GM21717 (cell line): Measurements from ENCODE around the gene GNG8.
A peak's percentile ranks its signal among the peaks of the same experiment; 100 is the strongest.

ENCODE experiments used
- ATAC-seq: cut with Tn5 transposase; IDR thresholded peaks from one replicate; pipeline ENCODE4 v1.9.1; 2021; ENCODE audit warnings: mild to moderate bottlenecking, moderate library complexity; ENCODE audit not compliant: unreplicated experiment

Gene GNG8

GRCh38 chr19:46605356-46605821 lies 30.6 kb downstream of the GNG8 start:
- no peak for ATAC-seq

DNA sequence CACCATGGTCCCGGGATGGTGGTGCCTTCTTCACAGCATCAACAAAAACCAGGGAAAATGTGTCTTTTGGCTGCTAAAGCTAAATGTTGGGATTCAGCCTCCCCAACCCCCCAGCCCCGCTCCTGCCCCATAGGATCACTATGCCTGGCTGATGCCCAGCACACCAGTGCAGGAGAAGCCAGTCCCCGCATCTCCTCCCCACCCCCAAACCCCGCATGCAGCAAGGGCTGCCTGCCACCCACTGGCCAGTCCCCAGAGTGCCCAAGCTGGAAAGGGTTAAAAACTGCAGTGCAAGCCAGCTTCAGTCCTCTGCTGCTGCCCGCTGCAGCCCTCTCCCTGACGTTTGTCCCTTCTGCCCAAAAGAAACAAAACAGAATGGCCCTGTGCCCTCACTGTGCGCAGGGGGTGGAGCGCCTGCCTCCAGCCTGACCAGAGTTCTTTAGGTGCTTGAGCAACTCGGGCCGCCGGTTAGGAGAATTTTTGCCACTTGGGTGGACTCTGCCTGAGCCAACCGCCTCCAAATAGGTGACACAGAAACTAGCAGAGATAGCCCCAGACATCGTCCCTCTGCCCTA lies 31.1 kb downstream of the GNG8 start:
- no peak for ATAC-seq

GRCh38 chr19:46603752-46604231 lies 32.2 kb downstream of the GNG8 start:
- ATAC-seq: no peak

DNA sequence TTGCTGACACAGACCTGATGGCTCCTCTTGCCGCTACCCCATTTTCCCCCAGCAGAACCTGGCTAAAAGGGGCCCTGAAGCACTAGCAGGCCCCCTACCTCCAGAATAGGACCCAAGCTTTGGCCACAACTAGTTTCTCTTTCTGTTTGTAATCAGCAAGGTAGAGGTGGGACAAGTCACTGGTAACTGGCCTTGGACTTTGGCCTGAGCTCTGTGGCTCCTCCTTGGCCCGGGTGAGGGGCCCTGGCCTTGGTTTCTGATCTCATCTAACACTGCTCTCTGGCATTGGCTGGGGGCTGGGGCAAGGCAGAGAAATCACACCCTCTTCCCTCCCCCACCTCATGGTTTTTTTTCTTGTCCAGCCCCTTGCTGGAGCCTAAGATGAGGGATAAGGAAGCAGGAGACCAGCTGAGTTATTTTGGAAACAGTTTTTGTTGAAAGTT lies 32.8 kb downstream of the GNG8 start:
- ATAC-seq: no peak

- no peak for ATAC-seq
These were observed 33.4 kb downstream of the GNG8 start for GRCh38 chr19:46602392-46603194.

- ATAC-seq: no peak
These were observed 34.4 kb downstream of the GNG8 start, which contains the start of gene CALM3 for GRCh38 chr19:46601318-46602224. CALM3 (plus strand) TSS chr19:46601330; CDS start chr19:46601435, 105 bp downstream.

- peak; percentile 77 for ATAC-seq
These were observed 35.4 kb downstream of the GNG8 start for GRCh38 chr19:46600384-46601317.

GRCh38 chr19:46599716-46600373 lies 36.2 kb downstream of the GNG8 start:
- no peak for ATAC-seq

DNA sequence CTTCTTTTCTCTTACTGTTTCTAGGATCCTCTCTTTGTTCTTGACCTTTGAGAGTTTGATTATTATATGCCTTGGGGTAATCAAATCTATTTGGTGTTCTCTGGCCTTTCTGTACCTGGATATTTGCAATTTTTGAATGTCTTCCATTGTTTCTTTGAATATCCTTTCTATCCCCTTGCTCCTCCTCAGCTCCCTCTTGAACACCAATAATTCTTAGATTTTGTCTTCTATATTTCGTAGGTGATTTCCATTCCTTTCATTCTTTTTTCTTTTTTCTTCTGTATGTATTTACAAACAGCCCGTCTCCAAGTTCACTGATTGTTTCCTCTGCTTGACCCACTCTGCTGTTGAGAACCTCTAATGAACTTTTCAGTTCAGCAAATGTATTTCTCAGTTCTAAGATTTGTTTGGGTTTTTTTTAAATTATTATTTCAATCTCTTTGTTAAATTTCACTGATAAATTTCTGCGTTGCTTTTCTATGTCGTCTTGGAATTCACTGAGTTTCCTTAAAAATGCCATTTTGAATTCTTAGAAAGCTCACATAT lies 37.6 kb downstream of the GNG8 start:
- no peak for ATAC-seq

- ATAC-seq: no peak
These were observed 40.0 kb downstream of the GNG8 start for GRCh38 chr19:46596008-46596407.

DNA sequence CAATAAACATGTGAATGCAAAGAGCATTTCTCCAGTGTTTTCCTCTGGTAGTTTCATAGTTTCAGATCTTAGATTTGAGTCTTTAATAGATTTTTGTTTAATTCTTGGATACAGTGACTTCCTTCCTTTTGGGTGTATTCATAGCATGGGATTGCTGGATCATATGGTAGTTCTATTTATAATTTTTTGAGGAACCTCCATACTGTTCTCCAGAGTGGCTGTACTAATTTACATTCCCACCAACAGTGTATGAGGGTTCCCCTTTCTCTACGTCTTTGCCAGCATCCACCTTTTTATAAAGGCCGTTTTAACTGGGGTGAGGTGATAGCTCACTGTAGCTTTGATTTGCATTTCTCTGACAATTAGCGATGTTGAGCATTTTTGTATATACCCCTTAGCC lies 44.1 kb downstream of the GNG8 start:
- no peak for ATAC-seq

DNA sequence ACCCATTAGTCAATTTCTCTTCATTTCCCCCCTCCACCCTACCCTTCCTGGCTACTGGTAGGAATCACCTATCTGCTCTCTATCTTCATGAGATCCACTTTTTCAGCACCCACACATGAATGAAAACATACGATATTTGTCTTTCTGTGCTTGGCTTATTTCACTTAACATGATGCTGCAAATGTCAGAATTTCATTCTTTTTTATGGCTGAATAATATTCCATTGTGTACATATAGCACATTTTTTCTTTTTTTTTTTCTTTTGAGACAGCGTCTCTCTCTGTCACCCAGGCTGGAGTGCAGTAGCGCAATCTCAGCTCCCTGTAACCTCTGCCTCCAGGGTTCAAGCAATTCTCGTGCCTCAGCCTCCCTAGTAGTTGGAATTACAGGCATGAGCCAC lies 44.7 kb downstream of the GNG8 start:
- no peak for ATAC-seq

DNA sequence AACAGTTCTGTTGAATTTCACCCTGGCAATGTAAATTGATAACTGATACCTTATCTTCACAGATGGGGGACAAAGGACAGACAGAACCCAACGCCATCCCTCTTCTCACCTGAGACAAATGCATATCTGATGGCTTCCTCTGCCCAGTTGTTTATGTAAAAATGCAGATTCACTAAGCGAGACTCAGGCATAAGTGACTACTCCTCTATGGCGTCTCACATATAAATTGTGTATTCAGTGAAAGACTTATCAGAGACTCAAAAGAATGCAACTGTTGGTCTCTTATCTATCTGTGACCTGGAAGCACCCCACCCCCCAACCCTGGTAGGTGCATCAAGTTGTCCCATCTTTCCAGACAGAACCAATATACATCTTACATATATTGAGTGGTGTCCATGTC lies 48.1 kb downstream of the GNG8 start:
- ATAC-seq: no peak

DNA sequence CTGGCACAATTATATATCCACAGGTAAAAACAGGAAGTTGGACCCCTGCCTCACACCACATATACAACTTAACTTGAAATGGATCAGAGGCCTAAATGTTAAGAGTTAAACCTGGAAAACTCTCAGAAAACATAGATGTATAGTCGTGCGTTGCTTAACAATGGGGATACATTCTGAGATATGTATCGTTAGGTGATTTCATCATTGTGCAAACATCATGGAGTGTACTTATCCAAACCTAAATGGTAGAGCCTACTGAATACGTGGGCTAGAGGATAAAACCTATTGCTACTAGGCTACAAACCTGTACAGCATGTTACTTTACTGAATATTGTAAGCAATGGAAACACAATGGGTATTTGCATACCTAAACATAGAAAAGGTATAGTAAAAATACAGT lies 49.7 kb downstream of the GNG8 start:
- no peak for ATAC-seq

- ATAC-seq: no peak
These were observed 50.5 kb downstream of the GNG8 start for GRCh38 chr19:46585539-46585938.
